Omental fat pad (tissue), 4 donors: ENCODE results near the gene UTS2R. TPM values are rescaled to one million over a fixed set of nuclear protein-coding genes. Genes with fewer than 3 reads are reported as not detected.

ENCODE experiments used
- ATAC-seq: fragments of 150-250 bp; one replicate; pipeline ENCODE4 v1.9.1; 2016; ENCODE audit warnings: mild to moderate bottlenecking, moderate library complexity; ENCODE audit not compliant: low FRiP score
- DNase-seq: peaks from one replicate; pipeline ENCODE4 v3.0.0-alpha.2; 2019; ENCODE audit warnings: low spot score
- CTCF ChIP-seq, 3 donors: fragments of 450-650 bp; IDR thresholded peaks; one replicate each; pipeline ENCODE4 v1.5.1; 2016 to 2017; ENCODE audit warnings: antibody characterized with exemption in 3 of 3, mild to moderate bottlenecking in 3 of 3, moderate library complexity in 2 of 3
- total RNA-seq, 4 donors: library from RNA; depleted of rRNA; stranded (reverse); fragments of >200 nt; gene quantifications; one replicate each; pipeline ENCODE4 v1.1.0, GENCODE V29; 2016

The UTS2R gene
- total RNA-seq, 4 donors from 2014 or later, result not detected

- no peak for TF ChIP-seq CTCF (IDR thresholded peaks at IDR 0.05)
- no peak for DNase-seq
- ATAC-seq, result no peak
Observed at GRCh38 chr17:82400206-82400605, 28.6 kb downstream of the UTS2R start.

- ATAC-seq (no peak), DNase-seq (no peak)
- TF ChIP-seq CTCF (IDR thresholded peaks at IDR 0.05), result no peak
Observed at GRCh38 chr17:82400830-82401229, 29.3 kb downstream of the UTS2R start.

GRCh38 chr17:82402865-82403264 lies 31.3 kb downstream of the UTS2R start:
- no peak for TF ChIP-seq CTCF (IDR thresholded peaks at IDR 0.05)
- no peak for DNase-seq
- no peak for ATAC-seq

- no peak for TF ChIP-seq CTCF (IDR thresholded peaks at IDR 0.05)
- DNase-seq, result no peak
- no peak for ATAC-seq
Observed at GRCh38 chr17:82403662-82404660, 32.4 kb downstream of the UTS2R start.

- no peak for DNase-seq
- no peak for TF ChIP-seq CTCF (IDR thresholded peaks at IDR 0.05)
- no peak for ATAC-seq
Observed at GRCh38 chr17:82405051-82405450, 33.5 kb downstream of the UTS2R start.

GRCh38 chr17:82406131-82406671 lies 34.6 kb downstream of the UTS2R start:
- DNase-seq (no peak), ATAC-seq (no peak)
- TF ChIP-seq CTCF (IDR thresholded peaks at IDR 0.05), result no peak
